Duodenal mucosa (tissue), 2 donors: ENCODE measurements around the gene CAPG.
A peak's percentile ranks its signal among the peaks of the same experiment; 100 is the strongest.
"Not testable (repeated sequence)": the region's sequence is repeated elsewhere in the genome, so short reads cannot be mapped to it uniquely, and the experiment has no call there.

ENCODE experiments used
- H3K27ac ChIP-seq: one replicate; pipeline ENCODE4 v1.7.0; 2013; ENCODE audit warnings: low read depth, low read length
- H3K27me3 ChIP-seq, 2 donors: one replicate each; pipeline ENCODE4 v1.7.0; 2013; ENCODE audit warnings: low read length in 2 of 2, control low read depth in 1 of 2; ENCODE audit not compliant: insufficient read depth in 2 of 2, control insufficient read depth in 1 of 2
- H3K36me3 ChIP-seq, 2 donors: one replicate each; pipeline ENCODE4 v1.7.0; 2013; ENCODE audit warnings: low read length in 2 of 2, control low read depth in 1 of 2; ENCODE audit not compliant: insufficient read depth in 2 of 2, control insufficient read depth in 1 of 2
- H3K4me1 ChIP-seq, 2 donors: one replicate each; pipeline ENCODE4 v1.7.0; 2013; ENCODE audit warnings: low read length in 2 of 2, control low read depth in 1 of 2; ENCODE audit not compliant: insufficient read depth in 2 of 2, control insufficient read depth in 1 of 2
- H3K4me3 ChIP-seq, 2 donors: one replicate each; pipeline ENCODE4 v1.7.0; 2013; ENCODE audit warnings: low read length in 2 of 2, low read depth in 1 of 2
- H3K9ac ChIP-seq, 2 donors: one replicate each; pipeline ENCODE4 v1.7.0; 2013; ENCODE audit warnings: low read length in 2 of 2, low read depth in 1 of 2
- H3K9me3 ChIP-seq, 2 donors: one replicate each; pipeline ENCODE4 v1.7.0; 2013; ENCODE audit warnings: low read length in 2 of 2, control low read depth in 1 of 2; ENCODE audit not compliant: control insufficient read depth in 1 of 2

CAPG gene

DNA sequence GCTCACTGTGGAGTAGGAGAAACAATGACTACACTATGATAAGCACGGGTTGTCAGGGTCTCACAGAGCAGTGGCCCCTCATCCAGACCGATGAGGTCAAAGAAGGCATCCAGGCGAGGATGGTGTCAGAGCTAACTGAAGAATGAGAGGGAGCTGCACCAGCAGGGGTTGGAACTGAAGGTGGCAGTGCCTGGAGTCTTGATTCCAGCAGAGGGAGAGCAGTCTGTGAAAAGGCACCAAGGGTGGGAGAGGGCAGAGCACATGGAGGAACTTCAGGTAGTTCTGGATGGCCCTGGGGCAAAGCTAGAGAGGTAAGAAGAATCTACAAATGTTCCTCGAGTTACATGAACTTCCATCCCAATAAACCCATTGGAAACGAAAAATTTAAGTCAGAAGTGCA is 43.0 kb downstream of the CAPG start:
- peaks cover 0 to 5% of the 10 kb centered on the region in 2 donors for H3K4me1 ChIP-seq
- H3K9ac ChIP-seq, result no peak overlapping the region
- H3K27me3 ChIP-seq, result no peaks in the 10 kb centered on the region
- no peak overlapping the region for H3K4me3 ChIP-seq
- H3K36me3 ChIP-seq, result peaks cover 9 to 32% of the 10 kb centered on the region in 2 donors
- no peaks in the 10 kb centered on the region for H3K9me3 ChIP-seq
- no peak overlapping the region for H3K27ac ChIP-seq

GRCh38 chr2:85362653-85363387 is 47.3 kb downstream of the CAPG start:
- H3K4me3 ChIP-seq, H3K9ac ChIP-seq, H3K27me3 ChIP-seq, H3K9me3 ChIP-seq, H3K4me1 ChIP-seq, H3K27ac ChIP-seq: not testable (repeated sequence)
- H3K36me3 ChIP-seq, result peaks cover 15 to 39% of the 10 kb centered on the region in 2 donors

GRCh38 chr2:85357736-85358135 is 52.4 kb downstream of the CAPG start:
- Histone ChIP-seq H3K9me3 (no peaks in the 10 kb centered on the region), H3K27me3 (no peaks in the 10 kb centered on the region), H3K36me3 (peaks cover 8 to 30% of the 10 kb centered on the region in 2 donors), H3K4me3 (no peak overlapping the region), H3K27ac (no peak overlapping the region), H3K9ac (no peak overlapping the region), H3K4me1 (peaks cover 15 to 16% of the 10 kb centered on the region in 2 donors)

GRCh38 chr2:85356186-85356585 is 54.0 kb downstream of the CAPG start:
- Histone ChIP-seq H3K4me3 (no peak overlapping the region), H3K27me3 (no peaks in the 10 kb centered on the region), H3K9me3 (no peaks in the 10 kb centered on the region), H3K27ac (no peak overlapping the region), H3K9ac (no peak overlapping the region), H3K36me3 (peaks cover 3 to 29% of the 10 kb centered on the region in 2 donors), H3K4me1 (peaks cover 19% of the 10 kb centered on the region in 2 donors)

DNA sequence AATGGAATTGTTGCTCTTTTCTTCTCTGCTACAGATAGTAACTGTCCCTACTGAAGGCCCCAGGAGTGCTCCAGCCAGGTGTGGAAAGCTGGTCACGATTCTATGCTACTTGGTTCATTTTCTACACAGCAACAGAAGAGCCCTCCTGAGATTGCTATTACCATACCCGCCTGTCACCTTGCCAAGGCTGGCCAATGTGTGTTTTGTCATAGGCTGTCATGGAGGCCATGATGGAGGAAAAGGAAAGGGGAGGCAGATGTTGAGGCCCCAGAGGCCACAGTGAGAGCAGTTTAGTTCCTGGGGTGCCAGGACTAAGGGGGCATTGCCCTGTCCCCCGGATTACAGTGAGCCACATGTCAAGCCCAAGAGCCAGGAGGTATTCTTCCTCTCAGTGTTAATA is 54.6 kb downstream of the CAPG start:
- H3K27ac ChIP-seq, result no peak overlapping the region
- peak overlapping the region; percentile 76 to 95 for H3K9ac ChIP-seq
- peaks cover 19% of the 10 kb centered on the region in 2 donors for H3K4me1 ChIP-seq
- no peaks in the 10 kb centered on the region for H3K9me3 ChIP-seq
- H3K4me3 ChIP-seq, result peak overlapping the region; percentile 93 to 95
- H3K36me3 ChIP-seq, result peaks cover 9 to 35% of the 10 kb centered on the region in 2 donors
- no peaks in the 10 kb centered on the region for H3K27me3 ChIP-seq

DNA sequence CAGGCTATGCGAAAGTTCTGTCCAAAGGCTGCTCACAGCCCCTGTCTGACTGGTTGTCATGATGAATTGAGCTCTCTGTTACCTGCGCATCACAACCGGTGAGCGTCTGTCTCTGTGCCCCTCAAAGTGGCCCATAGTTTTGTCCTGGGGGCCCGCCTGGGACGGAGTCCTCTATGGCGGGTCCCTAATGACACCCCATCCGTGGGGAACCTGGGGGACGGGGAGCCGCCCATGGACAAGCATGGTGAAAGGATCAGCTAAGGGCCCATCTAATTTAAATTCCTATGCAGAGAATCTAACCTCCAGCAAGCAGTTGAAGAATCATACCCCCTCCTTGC is 55.1 kb downstream of the CAPG start:
- peaks cover 19% of the 10 kb centered on the region in 2 donors for H3K4me1 ChIP-seq
- no peaks in the 10 kb centered on the region for H3K27me3 ChIP-seq
- H3K27ac ChIP-seq, result peak overlapping the region; percentile 60
- no peaks in the 10 kb centered on the region for H3K9me3 ChIP-seq
- H3K36me3 ChIP-seq, result peaks cover 14 to 40% of the 10 kb centered on the region in 2 donors
- peak overlapping the region; percentile 76 to 95 for H3K9ac ChIP-seq
- peak overlapping the region; percentile 93 to 95 for H3K4me3 ChIP-seq

DNA sequence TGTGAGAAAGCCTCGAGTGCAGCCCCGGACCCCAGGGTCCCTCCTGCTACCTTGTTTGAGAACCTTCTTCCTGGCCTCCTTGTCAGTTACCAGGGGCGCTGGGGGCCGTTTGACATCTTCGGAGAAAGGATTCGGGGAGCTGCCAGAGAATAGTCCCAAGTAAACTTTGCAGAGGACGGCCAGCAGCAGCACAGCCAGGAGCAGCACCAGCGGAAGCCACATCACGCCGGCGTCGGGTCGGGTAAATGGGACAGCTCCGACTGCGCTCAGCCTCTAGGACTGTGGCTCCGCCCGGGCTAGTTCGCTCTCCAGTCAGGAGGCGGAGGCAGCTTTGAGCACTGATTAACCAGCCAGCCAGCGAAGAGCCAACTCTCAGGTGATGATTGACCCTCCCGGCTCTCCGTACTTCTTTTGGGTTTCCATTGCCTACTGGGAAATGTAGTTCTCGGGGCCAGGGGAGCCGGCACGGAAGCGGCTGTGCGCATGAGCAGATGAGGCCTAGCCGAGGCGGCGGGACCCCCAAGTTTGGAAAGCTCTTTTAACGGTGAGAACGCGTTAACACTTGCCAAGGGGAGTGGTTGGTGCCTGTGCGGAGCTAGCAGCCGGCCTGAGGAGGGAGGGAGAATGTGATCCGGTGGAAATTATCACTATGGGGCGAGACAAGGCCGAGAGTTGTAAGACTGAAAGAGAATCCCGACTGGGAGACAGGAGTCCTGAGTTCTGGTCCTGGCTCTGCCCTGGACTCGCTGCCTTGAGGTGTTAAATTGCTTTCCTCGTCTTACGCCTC is 55.7 kb downstream of the CAPG start, which contains the start of the genes ELMOD3 and RETSAT:
Gene ELMOD3 (plus strand): TSS at position 484 of the 787 bp plus-strand sequence. CDS start 2,430 bp downstream, outside the sequence.
Gene RETSAT (minus strand): TSS at position 243 of the 787 bp plus-strand sequence. CDS start 21 bp downstream, at position 222.
- Histone ChIP-seq H3K4me1 (peaks cover 19% of the 10 kb centered on the region in 2 donors), H3K9me3 (no peaks in the 10 kb centered on the region), H3K36me3 (peaks cover 20 to 41% of the 10 kb centered on the region in 2 donors), H3K27me3 (no peaks in the 10 kb centered on the region), H3K9ac (peak within 1 kb of the TSS; percentile 76 to 95), H3K27ac (peak within 1 kb of the TSS; percentile 86), H3K4me3 (peak within 1 kb of the TSS; percentile 93 to 95)

- H3K4me1 ChIP-seq, result peaks cover 19% of the 10 kb centered on the region in 2 donors
- no peaks in the 10 kb centered on the region for H3K9me3 ChIP-seq
- peak overlapping the region; percentile 55 to 95 for H3K9ac ChIP-seq
- no peaks in the 10 kb centered on the region for H3K27me3 ChIP-seq
- peak overlapping the region; percentile 93 to 95 for H3K4me3 ChIP-seq
- peaks cover 25 to 46% of the 10 kb centered on the region in 2 donors for H3K36me3 ChIP-seq
- H3K27ac ChIP-seq, result peak overlapping the region; percentile 86
Observed at GRCh38 chr2:85353876-85354285, 56.3 kb downstream of the CAPG start.

- Histone ChIP-seq H3K4me3 (no peak overlapping the region), H3K36me3 (peaks cover 53 to 80% of the 10 kb centered on the region in 2 donors), H3K4me1 (peaks cover 2 to 22% of the 10 kb centered on the region in 2 donors), H3K27me3 (no peaks in the 10 kb centered on the region), H3K9me3 (no peaks in the 10 kb centered on the region), H3K27ac (no peak overlapping the region), H3K9ac (no peak overlapping the region)
Observed at GRCh38 chr2:85347599-85347998, 62.6 kb downstream of the CAPG start.
